HEK293 (cell line): Measurements from ENCODE around the gene TBX10.

Experiments
- CTCF ChIA-PET: fragments of 350-600 bp; formaldehyde crosslinking; extraction: SDS; loops from one replicate; lab custom pipeline; 2021; ENCODE audit warnings: antibody characterized with exemption; lab: Yijun Ruan, JAX
- POLR2A ChIA-PET: fragments of 300-600 bp; formaldehyde crosslinking; extraction: SDS; loops from one replicate; lab custom pipeline; 2020; ENCODE audit warnings: antibody characterized with exemption, inconsistent platforms; lab: Yijun Ruan, JAX
- H3K27ac ChIP-seq: fragments of 200-500 bp; sonication (Bioruptor generic); 2 replicates; pipeline ENCODE4 v1.5.1; 2014; ENCODE audit warnings: low read depth, low read length, control low read depth, inconsistent platforms; ENCODE audit errors: extremely low read depth
- H3K36me3 ChIP-seq, 2 experiments: fragments of 200-500 bp in 1 of 2; sonication (Bioruptor generic) in 1 of 2; 1 replicate in 1 of 2; 2 replicates in 1 of 2; pipeline ENCODE4 v1.5.1; 2014 to 2017; ENCODE audit warnings: inconsistent platforms in 2 of 2, low read length in 2 of 2; ENCODE audit not compliant: control insufficient read depth in 2 of 2, insufficient read depth in 1 of 2
- H3K4me1 ChIP-seq: fragments of 200-500 bp; sonication (Bioruptor generic); 2 replicates; pipeline ENCODE4 v1.5.1; 2014; ENCODE audit warnings: mild to moderate bottlenecking, low read length, inconsistent platforms; ENCODE audit not compliant: control insufficient read depth, insufficient read depth
- H3K4me3 ChIP-seq: 2 replicates; pipeline ENCODE4 v1.5.1; 2011; ENCODE audit warnings: low read depth, mild to moderate bottlenecking, control low read depth, low read length, moderate library complexity
- H3K9me3 ChIP-seq: fragments of 200-500 bp; sonication (Bioruptor generic); 2 replicates; pipeline ENCODE4 v1.5.1; 2014; ENCODE audit warnings: low read depth, low read length, inconsistent platforms; ENCODE audit not compliant: control insufficient read depth, insufficient read depth
- BCL11B ChIP-seq: fragments of 450-650 bp; formaldehyde crosslinking; IDR thresholded peaks from 2 replicates; pipeline ENCODE4 v1.5.1; 2016; ENCODE audit warnings: low read depth, missing biosample characterization, missing genetic modification characterization
- ELK4 ChIP-seq: IDR thresholded peaks from 2 replicates; pipeline ENCODE4 v1.6.1; 2011; ENCODE audit warnings: mild to moderate bottlenecking, low read depth, low read length, borderline replicate concordance
- KLF16 ChIP-seq: fragments of 450-650 bp; formaldehyde crosslinking; IDR thresholded peaks from 2 replicates; pipeline ENCODE4 v1.5.1; 2017; ENCODE audit warnings: missing biosample characterization, missing genetic modification characterization
- MYNN ChIP-seq: fragments of 450-650 bp; formaldehyde crosslinking; IDR thresholded peaks from 2 replicates; pipeline ENCODE4 v1.5.1; 2016; ENCODE audit warnings: missing biosample characterization, missing genetic modification characterization, borderline replicate concordance
- PRDM1 ChIP-seq: fragments of 450-650 bp; formaldehyde crosslinking; IDR thresholded peaks from 2 replicates; pipeline ENCODE4; 2016; ENCODE audit warnings: missing biosample characterization, missing genetic modification characterization
- SCRT1 ChIP-seq: fragments of 450-650 bp; formaldehyde crosslinking; IDR thresholded peaks from 2 replicates; pipeline ENCODE4 v1.5.1; 2016; ENCODE audit warnings: missing biosample characterization, missing genetic modification characterization, borderline replicate concordance
- YY2 ChIP-seq: fragments of 450-650 bp; formaldehyde crosslinking; IDR thresholded peaks from 2 replicates; pipeline ENCODE4 v1.5.1; 2016; ENCODE audit warnings: missing biosample characterization, missing genetic modification characterization
- ZNF175 ChIP-seq: fragments of 450-650 bp; formaldehyde crosslinking; IDR thresholded peaks from 2 replicates; pipeline ENCODE4 v1.5.1; 2016; ENCODE audit warnings: missing biosample characterization, missing genetic modification characterization
- ZNF19 ChIP-seq: fragments of 450-650 bp; formaldehyde crosslinking; IDR thresholded peaks from 2 replicates; pipeline ENCODE4; 2016; ENCODE audit warnings: missing biosample characterization, missing genetic modification characterization, low read depth
- ZNF2 ChIP-seq: fragments of 450-650 bp; formaldehyde crosslinking; IDR thresholded peaks from 2 replicates; pipeline ENCODE4 v1.5.1; 2016; ENCODE audit warnings: missing biosample characterization, missing genetic modification characterization
- ZNF211 ChIP-seq: fragments of 450-650 bp; formaldehyde crosslinking; IDR thresholded peaks from 2 replicates; pipeline ENCODE4 v1.5.1; 2016; ENCODE audit warnings: low read depth, missing biosample characterization, missing genetic modification characterization
- ZNF37A ChIP-seq: fragments of 450-650 bp; IDR thresholded peaks from 2 replicates; pipeline ENCODE4 v1.5.1; 2018; ENCODE audit warnings: missing biosample characterization, missing genetic modification characterization
- ZNF398 ChIP-seq: fragments of 450-650 bp; formaldehyde crosslinking; IDR thresholded peaks from 2 replicates; pipeline ENCODE4 v1.5.1; 2017; ENCODE audit warnings: missing biosample characterization, missing genetic modification characterization
- ZNF48 ChIP-seq: fragments of 450-650 bp; formaldehyde crosslinking; IDR thresholded peaks from 2 replicates; pipeline ENCODE4 v1.5.1; 2016; ENCODE audit warnings: missing biosample characterization, missing genetic modification characterization
- ZNF654 ChIP-seq: fragments of 450-650 bp; formaldehyde crosslinking; IDR thresholded peaks from 2 replicates; pipeline ENCODE4 v1.5.1; 2016; ENCODE audit warnings: low read depth, missing biosample characterization, missing genetic modification characterization
- ZNF677 ChIP-seq: fragments of 450-650 bp; IDR thresholded peaks from 2 replicates; pipeline ENCODE4 v1.5.0; 2018; ENCODE audit warnings: missing biosample characterization, mild to moderate bottlenecking, missing genetic modification characterization, moderate library complexity
- ZNF701 ChIP-seq: fragments of 450-650 bp; formaldehyde crosslinking; IDR thresholded peaks from 2 replicates; pipeline ENCODE4 v1.5.1; 2016; ENCODE audit warnings: missing biosample characterization, missing genetic modification characterization
- ZNF707 ChIP-seq: fragments of 450-650 bp; formaldehyde crosslinking; IDR thresholded peaks from 2 replicates; pipeline ENCODE4 v1.5.1; 2016; ENCODE audit warnings: missing biosample characterization, missing genetic modification characterization
- ZNF76 ChIP-seq: fragments of 450-650 bp; formaldehyde crosslinking; IDR thresholded peaks from 2 replicates; pipeline ENCODE4; 2016; ENCODE audit warnings: low read depth, missing biosample characterization, missing genetic modification characterization, borderline replicate concordance
- ZNF777 ChIP-seq: fragments of 450-650 bp; formaldehyde crosslinking; IDR thresholded peaks from 2 replicates; pipeline ENCODE4 v1.5.1; 2017; ENCODE audit warnings: missing biosample characterization, missing genetic modification characterization, borderline replicate concordance
- ZNF785 ChIP-seq: fragments of 450-650 bp; formaldehyde crosslinking; IDR thresholded peaks from 2 replicates; pipeline ENCODE4 v1.5.1; 2016; ENCODE audit warnings: missing biosample characterization, missing genetic modification characterization
- TF ChIP-seq, protein P1 (sequence below): fragments of 450-650 bp; IDR thresholded peaks from 2 replicates; pipeline ENCODE4 v1.5.1; 2018; ENCODE audit warnings: missing biosample characterization, missing genetic modification characterization

TBX10 gene

DNA sequence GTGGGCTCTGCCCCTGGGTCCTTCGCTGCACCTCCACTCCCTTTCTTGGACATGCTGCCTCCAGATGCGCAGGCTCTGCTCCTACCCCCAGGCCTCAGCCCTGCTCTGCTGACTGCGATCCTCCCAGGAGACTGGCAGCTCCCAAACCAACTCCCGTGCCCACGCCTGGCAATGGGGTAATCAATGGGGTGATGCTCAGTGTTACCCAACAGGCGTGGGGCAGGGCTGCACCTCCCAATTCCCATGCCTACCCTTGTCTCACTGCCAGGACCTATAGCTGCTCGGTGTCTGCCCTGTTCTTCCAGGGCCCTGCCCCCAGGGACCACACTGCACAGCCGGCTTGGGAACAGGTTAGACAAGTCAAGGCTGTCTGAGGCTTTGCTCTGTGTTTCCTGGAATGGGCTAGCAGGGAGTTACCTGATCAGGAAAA is 34.9 kb upstream of the TBX10 start, which contains the start of gene ALDH3B2:
TSS of gene ALDH3B2 (minus strand) at position 182 of the 430 bp plus-strand sequence. CDS start 7,688 bp downstream, outside the sequence.
- H3K36me3 ChIP-seq: no peaks in the 10 kb centered on the region
- H3K9me3 ChIP-seq: no peaks in the 10 kb centered on the region
- CTCF ChIA-PET: interaction anchor here (0.7 kb wide), 1 partner anchor 449 kb away, joined by 4 read pairs; no protein-coding TSS in a partner anchor
- H3K4me1 ChIP-seq: no peaks in the 10 kb centered on the region
- no peak within 1 kb of the TSS for H3K4me3 ChIP-seq
- TF ChIP-seq ZNF211 (no peak), ZNF785 (tag by site-specific recombination) (no peak)
- POLR2A ChIA-PET: no interaction called here
- H3K27ac ChIP-seq: no peak within 1 kb of the TSS

DNA sequence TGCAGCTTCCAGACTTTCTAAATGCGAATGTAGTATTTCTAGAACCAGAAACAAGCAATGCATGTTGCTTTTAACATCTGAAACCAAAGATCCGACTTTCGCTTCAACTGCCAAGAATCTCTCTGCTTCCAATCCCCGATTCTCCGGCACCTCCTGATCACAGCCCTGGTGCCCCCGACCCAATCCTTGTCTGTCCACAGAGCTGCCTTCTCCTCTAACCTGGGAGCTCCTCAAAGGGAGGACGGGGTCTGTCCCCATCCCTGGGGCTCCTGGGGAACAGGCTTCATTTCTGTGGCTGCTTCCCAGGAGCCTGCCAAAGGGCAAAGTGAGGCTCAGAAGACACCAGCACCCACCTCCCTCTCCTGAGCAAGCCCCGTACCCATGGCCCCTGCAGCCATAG is 34.3 kb upstream of the TBX10 start:
- H3K4me3 ChIP-seq: no peak overlapping the region
- POLR2A ChIA-PET: no interaction called here
- no peaks in the 10 kb centered on the region for H3K4me1 ChIP-seq
- H3K9me3 ChIP-seq: no peaks in the 10 kb centered on the region
- CTCF ChIA-PET: interaction anchor here (0.5 to 0.8 kb wide), 3 partner anchors 22 to 448 kb away, joined by 3 to 4 read pairs (median 3); no protein-coding TSS in a partner anchor
- H3K36me3 ChIP-seq: no peaks in the 10 kb centered on the region
- H3K27ac ChIP-seq: no peak overlapping the region
- TF ChIP-seq MYNN (tag by site-specific recombination): no peak
- TF ChIP-seq SCRT1: no peak
- TF ChIP-seq ZNF37A (tag by site-specific recombination): no peak
- no peak for TF ChIP-seq YY2 (tag by site-specific recombination)
- no peak for TF ChIP-seq ZNF398 (tag by site-specific recombination)
- no peak for TF ChIP-seq ZNF677
- no peak for TF ChIP-seq ZNF777 (tag by site-specific recombination)
- TF ChIP-seq, protein P1, sequence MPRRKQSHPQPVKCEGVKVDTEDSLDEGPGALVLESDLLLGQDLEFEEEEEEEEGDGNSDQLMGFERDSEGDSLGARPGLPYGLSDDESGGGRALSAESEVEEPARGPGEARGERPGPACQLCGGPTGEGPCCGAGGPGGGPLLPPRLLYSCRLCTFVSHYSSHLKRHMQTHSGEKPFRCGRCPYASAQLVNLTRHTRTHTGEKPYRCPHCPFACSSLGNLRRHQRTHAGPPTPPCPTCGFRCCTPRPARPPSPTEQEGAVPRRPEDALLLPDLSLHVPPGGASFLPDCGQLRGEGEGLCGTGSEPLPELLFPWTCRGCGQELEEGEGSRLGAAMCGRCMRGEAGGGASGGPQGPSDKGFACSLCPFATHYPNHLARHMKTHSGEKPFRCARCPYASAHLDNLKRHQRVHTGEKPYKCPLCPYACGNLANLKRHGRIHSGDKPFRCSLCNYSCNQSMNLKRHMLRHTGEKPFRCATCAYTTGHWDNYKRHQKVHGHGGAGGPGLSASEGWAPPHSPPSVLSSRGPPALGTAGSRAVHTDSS (tag by site-specific recombination): no peak
- no peak for TF ChIP-seq BCL11B (tag by site-specific recombination)
- TF ChIP-seq ZNF654 (tag by site-specific recombination): no peak
- TF ChIP-seq ZNF48 (tag by site-specific recombination): no peak
- no peak for TF ChIP-seq ZNF175 (tag by site-specific recombination)
- no peak for TF ChIP-seq ZNF707 (tag by site-specific recombination)
- no peak for TF ChIP-seq ZNF2 (tag by site-specific recombination)
- TF ChIP-seq ELK4: no peak
- no peak for TF ChIP-seq ZNF76 (tag by site-specific recombination)
- no peak for TF ChIP-seq ZNF19 (tag by site-specific recombination)
- TF ChIP-seq ZNF701 (tag by site-specific recombination): no peak
- TF ChIP-seq PRDM1: no peak
- no peak for TF ChIP-seq KLF16 (tag by site-specific recombination)
